PC-9 (cell line): ENCODE data around the gene FN3K.

ENCODE experiments used
- EZH2 ChIP-seq: fragments of 200-600 bp; sonication (generic); IDR thresholded peaks from 2 replicates; pipeline ENCODE4 v1.8.0; 2017; ENCODE audit warnings: antibody characterized with exemption, low read depth
- TF ChIP-seq, protein P1 (sequence below): fragments of 200-600 bp; sonication (generic); conservative IDR thresholded peaks from 2 replicates; pipeline ENCODE4 v1.6.1; 2017; ENCODE audit warnings: mixed run types, antibody characterized with exemption, mild to moderate bottlenecking, moderate library complexity

DNA sequence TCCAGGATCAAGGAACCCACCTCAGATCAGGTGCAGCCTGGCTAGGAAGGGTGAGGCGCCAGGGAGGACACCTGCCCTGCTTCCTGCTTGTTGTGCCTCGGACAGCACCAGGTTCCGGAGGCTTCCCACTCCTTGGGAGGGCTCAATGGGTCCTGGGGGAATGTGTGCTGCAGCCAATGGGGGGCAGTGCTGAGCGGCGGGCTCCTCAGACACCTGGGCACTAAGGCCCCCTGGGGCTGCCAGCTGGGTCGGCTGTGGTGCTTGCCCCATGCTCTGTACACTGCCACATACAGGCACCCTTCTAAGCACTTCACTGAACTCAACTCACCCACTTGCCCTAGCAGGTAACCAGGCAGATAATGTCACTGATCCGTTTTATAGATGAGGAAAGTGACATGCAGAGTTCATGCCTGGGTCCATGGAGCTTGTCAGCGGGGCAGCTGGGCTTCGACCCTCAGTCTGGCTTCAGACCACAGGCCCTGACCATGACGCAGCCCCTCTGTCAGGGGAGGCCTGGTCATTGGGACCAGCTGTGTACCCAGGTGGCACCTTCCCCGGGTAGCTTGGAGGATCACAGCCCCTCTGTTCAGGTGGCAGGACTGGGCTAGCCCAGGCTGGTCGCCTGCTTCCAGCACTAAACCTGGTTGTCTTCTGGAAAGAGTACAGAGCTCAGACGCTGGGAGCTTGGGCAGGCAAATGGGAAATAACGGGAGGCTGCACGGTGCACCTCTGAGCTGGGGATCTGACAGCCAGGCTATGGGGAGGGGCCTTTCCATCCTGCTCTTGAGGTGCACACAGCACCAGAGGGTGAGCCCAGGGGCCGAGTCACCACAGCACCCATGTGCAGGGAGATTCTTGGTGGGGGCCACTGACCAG, 8.2 kb downstream of the FN3K start:
- TF ChIP-seq, protein P1, sequence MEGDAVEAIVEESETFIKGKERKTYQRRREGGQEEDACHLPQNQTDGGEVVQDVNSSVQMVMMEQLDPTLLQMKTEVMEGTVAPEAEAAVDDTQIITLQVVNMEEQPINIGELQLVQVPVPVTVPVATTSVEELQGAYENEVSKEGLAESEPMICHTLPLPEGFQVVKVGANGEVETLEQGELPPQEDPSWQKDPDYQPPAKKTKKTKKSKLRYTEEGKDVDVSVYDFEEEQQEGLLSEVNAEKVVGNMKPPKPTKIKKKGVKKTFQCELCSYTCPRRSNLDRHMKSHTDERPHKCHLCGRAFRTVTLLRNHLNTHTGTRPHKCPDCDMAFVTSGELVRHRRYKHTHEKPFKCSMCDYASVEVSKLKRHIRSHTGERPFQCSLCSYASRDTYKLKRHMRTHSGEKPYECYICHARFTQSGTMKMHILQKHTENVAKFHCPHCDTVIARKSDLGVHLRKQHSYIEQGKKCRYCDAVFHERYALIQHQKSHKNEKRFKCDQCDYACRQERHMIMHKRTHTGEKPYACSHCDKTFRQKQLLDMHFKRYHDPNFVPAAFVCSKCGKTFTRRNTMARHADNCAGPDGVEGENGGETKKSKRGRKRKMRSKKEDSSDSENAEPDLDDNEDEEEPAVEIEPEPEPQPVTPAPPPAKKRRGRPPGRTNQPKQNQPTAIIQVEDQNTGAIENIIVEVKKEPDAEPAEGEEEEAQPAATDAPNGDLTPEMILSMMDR: no peak
- no peak for TF ChIP-seq EZH2
